Loucy (cell line): ENCODE measurements around the gene ALDH1L1.

Experiments used
- H2AFZ ChIP-seq: fragments of 200-600 bp; sonication (generic); 2 replicates; pipeline ENCODE4 v1.6.0; 2016; ENCODE audit warnings: antibody characterized with exemption, mild to moderate bottlenecking, low read length, moderate library complexity
- H3F3A ChIP-seq: fragments of 200-600 bp; 2 replicates; pipeline ENCODE4 v1.6.0; 2016; ENCODE audit warnings: antibody characterized with exemption, low read depth, mild to moderate bottlenecking
- H3K27me3 ChIP-seq: fragments of 200-600 bp; sonication (generic); 2 replicates; pipeline ENCODE4 v1.6.1; 2014; ENCODE audit warnings: low read length, mild to moderate bottlenecking; ENCODE audit not compliant: insufficient read depth, poor library complexity, severe bottlenecking
- H3K36me3 ChIP-seq: fragments of 200-600 bp; sonication (generic); 2 replicates; pipeline ENCODE4 v1.6.1; 2016; ENCODE audit warnings: low read length; ENCODE audit not compliant: insufficient read depth
- H3K4me1 ChIP-seq: fragments of 200-600 bp; sonication (generic); 2 replicates; pipeline ENCODE4 v1.5.1; 2014; ENCODE audit warnings: low read length, mild to moderate bottlenecking; ENCODE audit not compliant: insufficient read depth, poor library complexity, severe bottlenecking
- H3K4me2 ChIP-seq: fragments of 200-600 bp; sonication (generic); 2 replicates; pipeline ENCODE4 v1.6.0; 2014; ENCODE audit warnings: antibody characterized with exemption, low read length, low read depth, mild to moderate bottlenecking; ENCODE audit not compliant: poor library complexity, severe bottlenecking
- H3K4me3 ChIP-seq: fragments of 200-600 bp; sonication (generic); 2 replicates; pipeline ENCODE4 v1.5.1; 2014; ENCODE audit warnings: low read length, mild to moderate bottlenecking, mixed read lengths; ENCODE audit not compliant: poor library complexity, severe bottlenecking
- H3K79me2 ChIP-seq: fragments of 200-600 bp; sonication (generic); 2 replicates; pipeline ENCODE4 v1.6.1; 2014; ENCODE audit warnings: low read length; ENCODE audit not compliant: insufficient read depth
- H3K9ac ChIP-seq: fragments of 200-600 bp; sonication (generic); 2 replicates; pipeline ENCODE4 v1.6.0; 2014; ENCODE audit warnings: mild to moderate bottlenecking, low read depth, low read length, moderate library complexity; ENCODE audit not compliant: poor library complexity, severe bottlenecking
- H3K9me2 ChIP-seq: fragments of 200-600 bp; sonication (generic); replicated peaks from 2 replicates; pipeline ENCODE4 v1.6.1; 2016; ENCODE audit warnings: low read depth, low read length, mixed read lengths
- H3K9me3 ChIP-seq: fragments of 200-600 bp; sonication (generic); 2 replicates; pipeline ENCODE4 v1.6.1; 2014; ENCODE audit warnings: mild to moderate bottlenecking, antibody characterized with exemption, low read length, low read depth; ENCODE audit not compliant: insufficient read depth
- H4K20me1 ChIP-seq: fragments of 200-600 bp; sonication (generic); 2 replicates; pipeline ENCODE4 v1.6.0; 2014; ENCODE audit warnings: antibody characterized with exemption, low read length, mild to moderate bottlenecking; ENCODE audit not compliant: insufficient read depth, poor library complexity, severe bottlenecking
- CTCF ChIP-seq: fragments of 200-600 bp; sonication (generic); conservative IDR thresholded peaks from 2 replicates; pipeline ENCODE4 v1.5.1; 2014; ENCODE audit warnings: mild to moderate bottlenecking, antibody characterized with exemption, low read length
- EZH2phosphoT487 ChIP-seq: fragments of 200-600 bp; IDR thresholded peaks from 2 replicates; pipeline ENCODE4 v1.6.1; 2018; ENCODE audit warnings: antibody characterized with exemption, mild to moderate bottlenecking, moderate library complexity, borderline replicate concordance

The ALDH1L1 gene

GRCh38 chr3:126149960-126150515 lies 30.3 kb downstream of the ALDH1L1 start:
- Histone ChIP-seq H3K9me3 (no peaks in the 10 kb centered on the region), H3K4me3 (no peak overlapping the region), H2AFZ (no peak overlapping the region), H3K27me3 (no peaks in the 10 kb centered on the region), H3K79me2 (no peaks in the 10 kb centered on the region), H3F3A (no peaks in the 10 kb centered on the region), H3K4me1 (no peaks in the 10 kb centered on the region), H3K9me2 (no peaks in the 10 kb centered on the region), H3K4me2 (no peak overlapping the region), H3K36me3 (no peaks in the 10 kb centered on the region), H3K9ac (no peak overlapping the region), H4K20me1 (no peaks in the 10 kb centered on the region)
- TF ChIP-seq EZH2phosphoT487 (no peak), CTCF (no peak)

- no peaks in the 10 kb centered on the region for H3K36me3 ChIP-seq
- H2AFZ ChIP-seq = no peak overlapping the region
- H3F3A ChIP-seq = no peaks in the 10 kb centered on the region
- no peak overlapping the region for H3K4me3 ChIP-seq
- no peak overlapping the region for H3K4me2 ChIP-seq
- H3K9me2 ChIP-seq = no peaks in the 10 kb centered on the region
- H3K27me3 ChIP-seq = no peaks in the 10 kb centered on the region
- no peak for TF ChIP-seq EZH2phosphoT487
- TF ChIP-seq CTCF = no peak
- no peak overlapping the region for H3K9ac ChIP-seq
- H3K4me1 ChIP-seq = no peaks in the 10 kb centered on the region
- no peaks in the 10 kb centered on the region for H3K9me3 ChIP-seq
- H4K20me1 ChIP-seq = no peaks in the 10 kb centered on the region
- H3K79me2 ChIP-seq = no peaks in the 10 kb centered on the region
Measured at GRCh38 chr3:126149256-126149902, 31.0 kb downstream of the ALDH1L1 start.

GRCh38 chr3:126147932-126148683 lies 32.3 kb downstream of the ALDH1L1 start:
- no peaks in the 10 kb centered on the region for H3K27me3 ChIP-seq
- no peaks in the 10 kb centered on the region for H3K36me3 ChIP-seq
- no peak overlapping the region for H2AFZ ChIP-seq
- no peaks in the 10 kb centered on the region for H3F3A ChIP-seq
- no peaks in the 10 kb centered on the region for H3K9me2 ChIP-seq
- no peaks in the 10 kb centered on the region for H3K4me1 ChIP-seq
- no peaks in the 10 kb centered on the region for H4K20me1 ChIP-seq
- no peak overlapping the region for H3K4me2 ChIP-seq
- no peak for TF ChIP-seq CTCF
- no peak for TF ChIP-seq EZH2phosphoT487
- no peaks in the 10 kb centered on the region for H3K79me2 ChIP-seq
- H3K9ac ChIP-seq = no peak overlapping the region
- H3K9me3 ChIP-seq = no peaks in the 10 kb centered on the region
- no peak overlapping the region for H3K4me3 ChIP-seq
